ENCODE data around the gene SLC25A33.

SLC25A33 gene

GRCh38 chr1:9589144-9589718 lies 50.0 kb downstream of the SLC25A33 start:
- DNase-seq = peak; percentile 34

- DNase-seq = peak; percentile 34
Observed at GRCh38 chr1:9589719-9590157, 50.5 kb downstream of the SLC25A33 start.

- DNase-seq = no peak
Observed at GRCh38 chr1:9590201-9590600, 50.9 kb downstream of the SLC25A33 start.

- no peak for DNase-seq
Observed at GRCh38 chr1:9590945-9591668, 51.8 kb downstream of the SLC25A33 start.

- DNase-seq = no peak
Observed at GRCh38 chr1:9591669-9592509, 52.6 kb downstream of the SLC25A33 start.

GRCh38 chr1:9592510-9593075 lies 53.3 kb downstream of the SLC25A33 start:
- no peak for DNase-seq

- DNase-seq = no peak
Observed at GRCh38 chr1:9593147-9593491, 53.9 kb downstream of the SLC25A33 start.

GRCh38 chr1:9593492-9594465 lies 54.5 kb downstream of the SLC25A33 start:
- peak; percentile 87 for DNase-seq

- DNase-seq = no peak
Observed at GRCh38 chr1:9594471-9595155, 55.3 kb downstream of the SLC25A33 start.

GRCh38 chr1:9595156-9595967 lies 56.1 kb downstream of the SLC25A33 start:
- no peak for DNase-seq

- DNase-seq = no peak
Observed at GRCh38 chr1:9595968-9596340, 56.7 kb downstream of the SLC25A33 start.

- DNase-seq = no peak
Observed at GRCh38 chr1:9596415-9597123, 57.3 kb downstream of the SLC25A33 start.

GRCh38 chr1:9597361-9598315 lies 58.4 kb downstream of the SLC25A33 start:
- no peak for DNase-seq

GRCh38 chr1:9598316-9598700 lies 59.0 kb downstream of the SLC25A33 start:
- no peak for DNase-seq

- no peak for DNase-seq
Observed at GRCh38 chr1:9599741-9600140, 60.5 kb downstream of the SLC25A33 start.

GRCh38 chr1:9600861-9601834 lies 61.9 kb downstream of the SLC25A33 start:
- no peak for DNase-seq

GRCh38 chr1:9601942-9602793 lies 62.9 kb downstream of the SLC25A33 start:
- DNase-seq = no peak

Data from OCI-M1 (cell line).